SK-N-SH treated with all-trans-retinoic acid at 6 μM for 48 hours (cell line): ENCODE measurements around the gene CYB5A.

ENCODE experiments used
- CSDC2 ChIP-seq: fragments of 250-450 bp; sonication (Bioruptor Pico); IDR thresholded peaks from 2 replicates; pipeline ENCODE4 v1.5.0; 2020; ENCODE audit warnings: mild to moderate bottlenecking, moderate library complexity
- ESRRG ChIP-seq: fragments of 250-450 bp; sonication (Bioruptor Pico); IDR thresholded peaks from 2 replicates; pipeline ENCODE4 v1.6.1; 2021; ENCODE audit warnings: mild to moderate bottlenecking
- ISL1 ChIP-seq: fragments of 250-450 bp; sonication (Bioruptor Pico); IDR thresholded peaks from 2 replicates; pipeline ENCODE4 v2.1.2; 2022; ENCODE audit warnings: mild to moderate bottlenecking, moderate library complexity
- PPARA ChIP-seq: fragments of 250-450 bp; sonication (Bioruptor Pico); IDR thresholded peaks from 2 replicates; pipeline ENCODE4 v1.5.0; 2020; ENCODE audit warnings: mild to moderate bottlenecking, borderline replicate concordance
- RARB ChIP-seq: fragments of 250-450 bp; sonication (Bioruptor Pico); IDR thresholded peaks from 2 replicates; pipeline ENCODE4 v1.8.0; 2021; ENCODE audit warnings: mild to moderate bottlenecking, moderate library complexity
- TOX ChIP-seq: fragments of 250-450 bp; sonication (Bioruptor Pico); IDR thresholded peaks from 2 replicates; pipeline ENCODE4 v1.8.0; 2021; ENCODE audit warnings: mild to moderate bottlenecking, moderate library complexity, borderline replicate concordance
- ZFP30 ChIP-seq: fragments of 450-650 bp; formaldehyde crosslinking; IDR thresholded peaks from 2 replicates; pipeline ENCODE4 v1.5.0; 2022; ENCODE audit warnings: mild to moderate bottlenecking, moderate library complexity
- ZNF70 ChIP-seq: fragments of 450-650 bp; formaldehyde crosslinking; IDR thresholded peaks from 2 replicates; pipeline ENCODE4 v1.5.0; 2020; ENCODE audit warnings: mild to moderate bottlenecking, moderate library complexity
- TF ChIP-seq, protein P1 (sequence below): fragments of 250-450 bp; sonication (Bioruptor Pico); IDR thresholded peaks from 2 replicates; pipeline ENCODE4 v1.8.0; 2020; ENCODE audit warnings: mild to moderate bottlenecking, moderate library complexity, borderline replicate concordance
- TF ChIP-seq, protein P2 (sequence below): fragments of 250-450 bp; sonication (Bioruptor Pico); IDR thresholded peaks from 2 replicates; pipeline ENCODE4 v1.5.0; 2020; ENCODE audit warnings: mild to moderate bottlenecking, moderate library complexity
- TF ChIP-seq, protein P3 (sequence below): fragments of 250-450 bp; sonication (Bioruptor Pico); IDR thresholded peaks from 2 replicates; pipeline ENCODE4 v1.5.1; 2021; ENCODE audit warnings: mild to moderate bottlenecking, moderate library complexity

DNA sequence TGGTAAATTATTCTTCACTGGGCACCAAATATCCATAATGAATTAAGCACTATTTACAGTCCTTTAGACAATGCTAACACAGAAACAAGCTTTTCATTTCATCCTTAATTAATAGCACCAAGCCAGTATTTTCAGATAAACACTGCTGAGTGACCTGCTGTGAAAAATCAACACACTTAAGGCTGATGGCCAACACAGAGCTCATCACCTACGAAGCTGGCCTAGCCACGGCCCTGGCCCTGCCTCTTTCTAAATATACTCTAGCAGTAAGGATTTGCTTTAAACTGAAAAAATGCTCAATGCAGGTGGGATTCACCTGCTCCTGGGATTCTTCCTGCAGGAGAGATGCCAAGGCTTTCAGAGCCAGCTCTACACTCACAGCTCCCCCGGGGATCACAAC is 18.4 kb downstream of the CYB5A start:
- TF ChIP-seq, protein P1, sequence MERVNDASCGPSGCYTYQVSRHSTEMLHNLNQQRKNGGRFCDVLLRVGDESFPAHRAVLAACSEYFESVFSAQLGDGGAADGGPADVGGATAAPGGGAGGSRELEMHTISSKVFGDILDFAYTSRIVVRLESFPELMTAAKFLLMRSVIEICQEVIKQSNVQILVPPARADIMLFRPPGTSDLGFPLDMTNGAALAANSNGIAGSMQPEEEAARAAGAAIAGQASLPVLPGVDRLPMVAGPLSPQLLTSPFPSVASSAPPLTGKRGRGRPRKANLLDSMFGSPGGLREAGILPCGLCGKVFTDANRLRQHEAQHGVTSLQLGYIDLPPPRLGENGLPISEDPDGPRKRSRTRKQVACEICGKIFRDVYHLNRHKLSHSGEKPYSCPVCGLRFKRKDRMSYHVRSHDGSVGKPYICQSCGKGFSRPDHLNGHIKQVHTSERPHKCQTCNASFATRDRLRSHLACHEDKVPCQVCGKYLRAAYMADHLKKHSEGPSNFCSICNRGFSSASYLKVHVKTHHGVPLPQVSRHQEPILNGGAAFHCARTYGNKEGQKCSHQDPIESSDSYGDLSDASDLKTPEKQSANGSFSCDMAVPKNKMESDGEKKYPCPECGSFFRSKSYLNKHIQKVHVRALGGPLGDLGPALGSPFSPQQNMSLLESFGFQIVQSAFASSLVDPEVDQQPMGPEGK (CRISPR knock-in tag), result no peak
- TF ChIP-seq, protein P2, sequence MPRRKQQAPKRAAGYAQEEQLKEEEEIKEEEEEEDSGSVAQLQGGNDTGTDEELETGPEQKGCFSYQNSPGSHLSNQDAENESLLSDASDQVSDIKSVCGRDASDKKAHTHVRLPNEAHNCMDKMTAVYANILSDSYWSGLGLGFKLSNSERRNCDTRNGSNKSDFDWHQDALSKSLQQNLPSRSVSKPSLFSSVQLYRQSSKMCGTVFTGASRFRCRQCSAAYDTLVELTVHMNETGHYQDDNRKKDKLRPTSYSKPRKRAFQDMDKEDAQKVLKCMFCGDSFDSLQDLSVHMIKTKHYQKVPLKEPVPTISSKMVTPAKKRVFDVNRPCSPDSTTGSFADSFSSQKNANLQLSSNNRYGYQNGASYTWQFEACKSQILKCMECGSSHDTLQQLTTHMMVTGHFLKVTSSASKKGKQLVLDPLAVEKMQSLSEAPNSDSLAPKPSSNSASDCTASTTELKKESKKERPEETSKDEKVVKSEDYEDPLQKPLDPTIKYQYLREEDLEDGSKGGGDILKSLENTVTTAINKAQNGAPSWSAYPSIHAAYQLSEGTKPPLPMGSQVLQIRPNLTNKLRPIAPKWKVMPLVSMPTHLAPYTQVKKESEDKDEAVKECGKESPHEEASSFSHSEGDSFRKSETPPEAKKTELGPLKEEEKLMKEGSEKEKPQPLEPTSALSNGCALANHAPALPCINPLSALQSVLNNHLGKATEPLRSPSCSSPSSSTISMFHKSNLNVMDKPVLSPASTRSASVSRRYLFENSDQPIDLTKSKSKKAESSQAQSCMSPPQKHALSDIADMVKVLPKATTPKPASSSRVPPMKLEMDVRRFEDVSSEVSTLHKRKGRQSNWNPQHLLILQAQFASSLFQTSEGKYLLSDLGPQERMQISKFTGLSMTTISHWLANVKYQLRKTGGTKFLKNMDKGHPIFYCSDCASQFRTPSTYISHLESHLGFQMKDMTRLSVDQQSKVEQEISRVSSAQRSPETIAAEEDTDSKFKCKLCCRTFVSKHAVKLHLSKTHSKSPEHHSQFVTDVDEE (CRISPR knock-in tag), result no peak
- TF ChIP-seq ZFP30 (CRISPR knock-in tag), result no peak
- no peak for TF ChIP-seq RARB (CRISPR knock-in tag)
- TF ChIP-seq ISL1 (CRISPR knock-in tag), result no peak
- no peak for TF ChIP-seq PPARA (CRISPR knock-in tag)
- no peak for TF ChIP-seq TOX
- no peak for TF ChIP-seq ESRRG (CRISPR knock-in tag)
- TF ChIP-seq, protein P3, sequence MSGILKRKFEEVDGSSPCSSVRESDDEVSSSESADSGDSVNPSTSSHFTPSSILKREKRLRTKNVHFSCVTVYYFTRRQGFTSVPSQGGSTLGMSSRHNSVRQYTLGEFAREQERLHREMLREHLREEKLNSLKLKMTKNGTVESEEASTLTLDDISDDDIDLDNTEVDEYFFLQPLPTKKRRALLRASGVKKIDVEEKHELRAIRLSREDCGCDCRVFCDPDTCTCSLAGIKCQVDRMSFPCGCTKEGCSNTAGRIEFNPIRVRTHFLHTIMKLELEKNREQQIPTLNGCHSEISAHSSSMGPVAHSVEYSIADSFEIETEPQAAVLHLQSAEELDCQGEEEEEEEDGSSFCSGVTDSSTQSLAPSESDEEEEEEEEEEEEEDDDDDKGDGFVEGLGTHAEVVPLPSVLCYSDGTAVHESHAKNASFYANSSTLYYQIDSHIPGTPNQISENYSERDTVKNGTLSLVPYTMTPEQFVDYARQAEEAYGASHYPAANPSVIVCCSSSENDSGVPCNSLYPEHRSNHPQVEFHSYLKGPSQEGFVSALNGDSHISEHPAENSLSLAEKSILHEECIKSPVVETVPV (CRISPR knock-in tag), result no peak
- no peak for TF ChIP-seq ZNF70 (CRISPR knock-in tag)
- TF ChIP-seq CSDC2, result no peak
